Stimulated activated CD8-positive, alpha-beta memory T cell treated with anti-CD3 and anti-CD28 coated beads, Interleukin-15, amount 100 ng/mL, for 1 hour (primary cell): Measurements from ENCODE around the gene MED26.
"Not testable (repeated sequence)": the region's sequence is repeated elsewhere in the genome, so short reads cannot be mapped to it uniquely, and the experiment has no call there.

Source experiments
- DNase-seq: peaks from one replicate; pipeline ENCODE4 v3.0.0-alpha.2; 2020; ENCODE audit warnings: low read depth

The MED26 gene

GRCh38 chr19:16628183-16628983, at the start of gene MED26:
Gene MED26, minus strand, starts transcription at chr19:16628204. Its CDS starts 261 bp downstream, at chr19:16627943.
- peak; percentile 87 for DNase-seq

- DNase-seq, result no peak
Measured at GRCh38 chr19:16677055-16677454, 49.1 kb upstream of the MED26 start.

GRCh38 chr19:16676101-16676798, 48.2 kb upstream of the MED26 start:
- DNase-seq, result no peak

- DNase-seq, result not testable (repeated sequence)
Measured at GRCh38 chr19:16673839-16674238, 45.8 kb upstream of the MED26 start.

- DNase-seq, result no peak
Measured at GRCh38 chr19:16673231-16673630, 45.2 kb upstream of the MED26 start.

GRCh38 chr19:16671652-16672274, 43.8 kb upstream of the MED26 start:
- DNase-seq, result no peak

- no peak for DNase-seq
Measured at GRCh38 chr19:16670291-16670690, 42.3 kb upstream of the MED26 start.

GRCh38 chr19:16668702-16669101, 40.7 kb upstream of the MED26 start:
- not testable (repeated sequence) for DNase-seq

GRCh38 chr19:16668176-16668575, 40.2 kb upstream of the MED26 start:
- no peak for DNase-seq

- no peak for DNase-seq
Measured at GRCh38 chr19:16661480-16662034, 33.6 kb upstream of the MED26 start.

- DNase-seq, result no peak
Measured at GRCh38 chr19:16660763-16661479, 32.9 kb upstream of the MED26 start, which contains the start of gene TMEM38A. Gene TMEM38A, plus strand, starts transcription at chr19:16661139. Its CDS starts 79 bp downstream, at chr19:16661218.

- DNase-seq, result peak; percentile 95
Measured at GRCh38 chr19:16659832-16660708, 32.1 kb upstream of the MED26 start, which contains the start of gene SMIM7. Gene SMIM7, minus strand, starts transcription at chr19:16660144. Its CDS starts 34 bp downstream, at chr19:16660110.

GRCh38 chr19:16659464-16659831, 31.4 kb upstream of the MED26 start:
- DNase-seq, result no peak

GRCh38 chr19:16657384-16657783, 29.4 kb upstream of the MED26 start:
- no peak for DNase-seq

- no peak for DNase-seq
Measured at GRCh38 chr19:16655727-16656126, 27.7 kb upstream of the MED26 start.

GRCh38 chr19:16654627-16655026, 26.6 kb upstream of the MED26 start:
- DNase-seq, result no peak

- no peak for DNase-seq
Measured at GRCh38 chr19:16654140-16654539, 26.1 kb upstream of the MED26 start.

GRCh38 chr19:16652854-16653253, 24.9 kb upstream of the MED26 start:
- no peak for DNase-seq

GRCh38 chr19:16651421-16652188, 23.6 kb upstream of the MED26 start:
- not testable (repeated sequence) for DNase-seq

- DNase-seq, result no peak
Measured at GRCh38 chr19:16650821-16651220, 22.8 kb upstream of the MED26 start.
